BLaER1 (cell line): Measurements from ENCODE around the gene CD55.
A peak's percentile ranks its signal among the peaks of the same experiment; 100 is the strongest.
"Not testable (repeated sequence)": the region's sequence is repeated elsewhere in the genome, so short reads cannot be mapped to it uniquely, and the experiment has no call there.

ENCODE experiments used
- H3K27ac ChIP-seq: shearing (Covaris generic); formaldehyde crosslinking; 2 replicates; pipeline ENCODE4 v1.8.1; 2022
- H3K27me3 ChIP-seq: shearing (Covaris generic); formaldehyde crosslinking; 2 replicates; pipeline ENCODE4 v1.8.1; 2022
- H3K36me3 ChIP-seq: shearing (Covaris generic); formaldehyde crosslinking; 2 replicates; pipeline ENCODE4 v1.8.1; 2022
- H3K4me1 ChIP-seq: shearing (Covaris generic); formaldehyde crosslinking; 2 replicates; pipeline ENCODE4 v1.8.1; 2022
- H3K4me2 ChIP-seq: shearing (Covaris generic); formaldehyde crosslinking; 2 replicates; pipeline ENCODE4 v1.8.1; 2022
- H3K4me3 ChIP-seq: shearing (Covaris generic); formaldehyde crosslinking; 2 replicates; pipeline ENCODE4 v1.8.1; 2022
- H3K9ac ChIP-seq: shearing (Covaris generic); formaldehyde crosslinking; 2 replicates; pipeline ENCODE4 v1.8.1; 2022
- H3K9me3 ChIP-seq: shearing (Covaris generic); formaldehyde crosslinking; 2 replicates; pipeline ENCODE4 v1.8.1; 2022
- H4K20me1 ChIP-seq: shearing (Covaris generic); formaldehyde crosslinking; 2 replicates; pipeline ENCODE4 v1.8.1; 2022
- Cebpa-rat ChIP-seq: shearing (Covaris generic); IDR thresholded peaks from 2 replicates; pipeline ENCODE4 v1.8.1; 2022

The CD55 gene

GRCh38 chr1:207314816-207315215 lies 6.7 kb upstream of the CD55 start:
- H3K36me3 ChIP-seq, result no peaks in the 10 kb centered on the region
- no peaks in the 10 kb centered on the region for H4K20me1 ChIP-seq
- TF ChIP-seq Cebpa-rat, result no peak
- H3K4me2 ChIP-seq, result no peak overlapping the region
- no peak overlapping the region for H3K4me3 ChIP-seq
- no peaks in the 10 kb centered on the region for H3K27me3 ChIP-seq
- H3K27ac ChIP-seq, result no peak overlapping the region
- H3K9me3 ChIP-seq, result no peaks in the 10 kb centered on the region
- H3K9ac ChIP-seq, result no peak overlapping the region
- H3K4me1 ChIP-seq, result peaks cover 28% of the 10 kb centered on the region

GRCh38 chr1:207315435-207315834 lies 6.0 kb upstream of the CD55 start:
- Histone ChIP-seq H3K36me3 (no peaks in the 10 kb centered on the region), H3K9ac (no peak overlapping the region), H3K4me2 (no peak overlapping the region), H3K4me3 (no peak overlapping the region), H3K4me1 (peaks cover 23% of the 10 kb centered on the region), H4K20me1 (no peaks in the 10 kb centered on the region), H3K9me3 (no peaks in the 10 kb centered on the region), H3K27me3 (no peaks in the 10 kb centered on the region), H3K27ac (no peak overlapping the region)
- TF ChIP-seq Cebpa-rat, result no peak

DNA sequence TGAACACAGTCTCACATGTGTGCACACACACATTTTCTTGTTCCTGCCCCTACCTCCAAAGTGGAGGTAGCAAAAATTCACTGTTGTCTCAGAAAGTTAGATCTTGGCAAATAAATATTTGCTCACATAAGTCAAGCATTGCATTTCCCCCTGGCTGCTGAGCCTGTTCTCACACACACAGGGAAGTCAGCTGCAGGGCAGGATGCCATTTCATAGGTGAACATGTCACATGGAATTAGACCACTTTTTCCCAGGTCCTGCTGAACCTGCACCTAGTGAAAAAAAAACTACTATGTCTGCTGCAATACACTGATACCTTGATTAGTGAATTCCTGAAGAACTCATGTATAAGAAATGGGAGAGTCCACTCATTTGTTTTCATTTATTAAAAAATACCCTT lies 5.3 kb upstream of the CD55 start:
- Histone ChIP-seq H3K27me3 (no peaks in the 10 kb centered on the region), H3K27ac (no peak overlapping the region), H3K36me3 (no peaks in the 10 kb centered on the region), H3K9ac (no peak overlapping the region), H3K4me1 (peaks cover 21% of the 10 kb centered on the region), H3K4me3 (no peak overlapping the region), H3K9me3 (no peaks in the 10 kb centered on the region), H3K4me2 (no peak overlapping the region), H4K20me1 (no peaks in the 10 kb centered on the region)
- TF ChIP-seq Cebpa-rat, result no peak

DNA sequence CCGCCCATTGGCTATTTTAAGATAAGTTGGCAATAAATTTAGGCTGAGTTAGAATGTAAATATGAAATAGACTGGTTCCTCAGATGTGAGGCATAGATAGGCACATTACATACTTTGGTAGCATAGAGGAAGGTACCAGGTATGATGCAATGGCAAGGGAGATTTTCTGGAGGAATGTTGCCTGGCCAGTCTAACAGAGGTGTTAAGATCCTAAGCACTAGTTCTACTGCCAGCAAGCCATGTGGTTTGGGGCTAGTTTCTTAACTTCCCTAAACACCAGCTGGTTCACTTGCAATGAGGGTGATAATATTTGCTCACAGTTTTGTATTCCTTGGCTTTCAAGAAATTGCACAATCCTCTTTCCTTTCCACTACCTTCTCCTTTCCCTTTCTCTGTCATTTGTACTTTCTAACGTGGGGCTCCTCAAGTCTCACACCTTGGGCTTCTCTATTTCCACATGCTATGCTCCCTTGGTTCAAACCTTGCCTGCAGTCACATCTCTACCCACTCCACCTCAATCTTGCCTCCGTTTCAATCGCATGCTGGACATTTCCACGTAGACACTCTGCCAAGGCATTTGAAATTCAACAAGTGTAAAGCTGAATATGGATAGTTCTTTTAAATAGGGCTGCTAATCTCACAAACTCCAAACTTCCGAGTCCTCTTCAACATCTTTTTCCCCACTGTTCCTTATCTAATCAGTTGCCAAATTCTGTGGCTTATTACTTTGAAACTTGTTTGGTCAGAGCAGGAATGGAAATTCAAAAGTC lies 4.7 kb upstream of the CD55 start:
- Histone ChIP-seq H3K27ac (no peak overlapping the region), H3K9me3 (no peaks in the 10 kb centered on the region), H4K20me1 (no peaks in the 10 kb centered on the region), H3K4me3 (no peak overlapping the region), H3K4me2 (no peak overlapping the region; the same call in 1 of the 2 replicates), H3K27me3 (no peaks in the 10 kb centered on the region), H3K9ac (no peak overlapping the region), H3K4me1 (peaks cover 16% of the 10 kb centered on the region; the same call in 1 of the 2 replicates), H3K36me3 (no peaks in the 10 kb centered on the region)
- peak; percentile 57; the same call in 1 of the 2 replicates for TF ChIP-seq Cebpa-rat

DNA sequence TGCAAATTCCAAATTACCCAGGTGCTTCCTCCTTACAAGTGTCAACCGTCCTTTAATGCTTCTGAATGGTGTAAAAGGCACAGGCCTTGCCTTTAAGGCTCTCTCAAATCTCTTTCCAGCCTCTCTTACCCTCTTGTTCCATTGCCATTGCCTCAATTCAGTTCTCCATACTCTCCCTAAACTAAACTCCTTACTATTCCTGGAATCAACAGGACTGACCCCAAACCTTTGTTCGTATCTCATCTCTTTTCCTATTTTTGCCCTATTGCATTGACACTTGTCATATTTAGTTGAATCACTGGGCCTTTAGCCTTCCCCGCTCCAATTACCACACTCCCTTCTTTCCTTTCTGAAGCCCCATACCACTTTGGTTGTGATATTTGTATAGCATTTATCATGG lies 3.9 kb upstream of the CD55 start:
- Histone ChIP-seq H3K9ac (no peak overlapping the region), H3K36me3 (no peaks in the 10 kb centered on the region), H3K9me3 (no peaks in the 10 kb centered on the region), H3K27me3 (no peaks in the 10 kb centered on the region), H3K4me1 (peaks cover 21% of the 10 kb centered on the region), H3K4me2 (peak overlapping the region; percentile 4; the same call in 1 of the 2 replicates), H4K20me1 (no peaks in the 10 kb centered on the region), H3K4me3 (no peak overlapping the region), H3K27ac (no peak overlapping the region)
- no peak for TF ChIP-seq Cebpa-rat

GRCh38 chr1:207318072-207318619 lies 3.3 kb upstream of the CD55 start:
- peaks cover 25% of the 10 kb centered on the region for H3K4me1 ChIP-seq

DNA sequence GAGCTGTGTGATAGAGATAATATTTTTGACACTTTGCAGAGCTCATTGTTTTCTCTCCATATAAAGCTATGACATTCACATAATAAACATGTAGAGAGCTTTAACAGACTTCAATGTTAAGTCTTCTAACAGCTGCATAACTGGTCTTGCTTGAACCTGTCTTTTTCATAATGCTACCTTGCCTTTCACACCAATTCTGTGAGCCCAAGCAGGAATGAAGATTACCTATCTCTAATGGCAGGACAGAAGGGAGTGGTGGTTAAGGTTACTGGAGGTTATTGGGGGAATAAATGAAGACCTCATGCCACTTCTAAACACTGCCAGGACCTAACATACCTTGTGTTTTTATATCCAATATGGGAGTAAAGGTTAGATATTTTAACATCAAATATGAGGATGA lies 2.3 kb upstream of the CD55 start:
- TF ChIP-seq Cebpa-rat, result no peak
- Histone ChIP-seq H3K36me3 (peaks cover 5% of the 10 kb centered on the region; the same call in 1 of the 2 replicates), H3K27ac (no peak overlapping the region), H3K9me3 (no peaks in the 10 kb centered on the region), H3K4me3 (no peak overlapping the region), H3K4me1 (peaks cover 25% of the 10 kb centered on the region), H3K27me3 (no peaks in the 10 kb centered on the region), H4K20me1 (no peaks in the 10 kb centered on the region), H3K4me2 (no peak overlapping the region), H3K9ac (no peak overlapping the region)

More at GRCh38 chr1:207318072-207318619, 3.3 kb upstream of the CD55 start:
- Histone ChIP-seq H3K27me3 (no peaks in the 10 kb centered on the region), H3K27ac (no peak overlapping the region), H3K9ac (no peak overlapping the region), H3K4me2 (no peak overlapping the region), H3K4me3 (no peak overlapping the region), H4K20me1 (no peaks in the 10 kb centered on the region), H3K36me3 (no peaks in the 10 kb centered on the region), H3K9me3 (no peaks in the 10 kb centered on the region)
- TF ChIP-seq Cebpa-rat, result no peak

GRCh38 chr1:207320105-207320504 lies 1.4 kb upstream of the CD55 start:
- H3K9ac ChIP-seq, H3K4me2 ChIP-seq, H4K20me1 ChIP-seq, H3K4me3 ChIP-seq, H3K27ac ChIP-seq, H3K27me3 ChIP-seq, H3K9me3 ChIP-seq, H3K36me3 ChIP-seq: not testable (repeated sequence)
- H3K4me1 ChIP-seq, result peaks cover 25% of the 10 kb centered on the region

DNA sequence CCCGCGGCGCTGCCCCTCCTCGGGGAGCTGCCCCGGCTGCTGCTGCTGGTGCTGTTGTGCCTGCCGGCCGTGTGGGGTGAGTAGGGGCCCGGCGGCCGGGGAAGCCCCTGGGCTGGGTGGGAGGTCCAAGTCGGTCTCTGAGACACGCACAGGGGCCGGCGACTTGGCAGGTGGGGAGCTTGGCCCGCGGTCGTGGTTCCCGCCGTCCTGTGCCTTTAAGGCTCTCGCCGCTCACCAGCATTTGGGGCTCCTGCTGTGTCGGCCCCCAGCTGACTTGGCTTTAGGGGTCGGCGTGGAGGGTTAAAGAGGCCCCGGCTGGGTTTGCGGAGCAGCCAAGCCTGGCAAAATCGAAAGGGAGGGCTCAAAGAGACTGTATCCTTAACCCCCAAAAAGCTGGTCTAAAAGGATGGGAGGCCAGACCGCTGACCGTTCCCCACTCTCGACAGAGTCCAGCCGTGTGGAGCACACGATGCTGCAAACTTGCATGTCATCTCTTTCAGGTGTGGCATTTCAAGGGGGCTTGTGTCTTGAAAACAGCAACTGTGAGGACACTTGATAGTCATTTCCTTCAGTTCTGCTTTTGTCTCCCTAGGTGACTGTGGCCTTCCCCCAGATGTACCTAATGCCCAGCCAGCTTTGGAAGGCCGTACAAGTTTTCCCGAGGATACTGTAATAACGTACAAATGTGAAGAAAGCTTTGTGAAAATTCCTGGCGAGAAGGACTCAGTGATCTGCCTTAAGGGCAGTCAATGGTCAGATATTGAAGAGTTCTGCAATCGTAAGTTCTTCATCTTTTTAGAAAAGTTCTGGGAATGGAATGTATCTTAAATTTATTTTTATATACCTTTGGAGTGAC lies 540 bp downstream of the CD55 start:
- TF ChIP-seq Cebpa-rat, result no peak
- H3K27me3 ChIP-seq, result no peaks in the 10 kb centered on the region
- H3K27ac ChIP-seq, result peak overlapping the region; percentile 90

More for the DNA sequence above, 540 bp downstream of the CD55 start:
- H3K36me3 ChIP-seq, result peaks cover 19% of the 10 kb centered on the region
- peak overlapping the region; percentile 82 for H3K4me3 ChIP-seq
- peak overlapping the region; percentile 91 for H3K9ac ChIP-seq
- no peaks in the 10 kb centered on the region for H4K20me1 ChIP-seq
- no peaks in the 10 kb centered on the region for H3K9me3 ChIP-seq
- H3K4me2 ChIP-seq, result peak overlapping the region; percentile 88
- H3K4me1 ChIP-seq, result peaks cover 19% of the 10 kb centered on the region
